Heart left ventricle (tissue), 16 donors: ENCODE data around the gene TTN. TPM values are rescaled to one million over a fixed set of nuclear protein-coding genes. Genes with fewer than 3 reads are reported as not detected.

Source experiments
- ATAC-seq, 4 donors: fragments of 200-7000 bp; cut with Tn5 transposase; one replicate each; pipeline ENCODE4 v1.9.1; 2020 to 2022; ENCODE audit warnings: moderate library complexity in 4 of 4, mild to moderate bottlenecking in 3 of 4, moderate number of reproducible peaks in 1 of 4
- DNase-seq, 5 donors: peaks; one replicate each; pipeline ENCODE4 v3.0.0-alpha.2; 2020
- H3K27ac ChIP-seq, 12 donors: fragments of 200-600 bp; sonication (generic) in 4 of 12; one replicate each; pipeline versions ENCODE4 v1.5.0 to v1.8.0; 2016 to 2022; ENCODE audit warnings: mild to moderate bottlenecking in 2 of 12
- H3K27me3 ChIP-seq, 9 donors: fragments of 200-600 bp; sonication (generic) in 2 of 9; one replicate each; pipeline versions ENCODE4 v1.5.1 to v1.8.0; 2016 to 2022; ENCODE audit warnings: mild to moderate bottlenecking in 3 of 9
- H3K36me3 ChIP-seq, 9 donors: fragments of 200-600 bp; sonication (generic) in 2 of 9; one replicate each; pipeline versions ENCODE4 v1.5.0 to v1.8.0; 2018 to 2022; ENCODE audit warnings: mild to moderate bottlenecking in 2 of 9
- H3K4me1 ChIP-seq, 12 donors: fragments of 200-600 bp; sonication (generic) in 4 of 12; one replicate each; pipeline versions ENCODE4 v1.5.0 to v1.8.0; 2016 to 2022; ENCODE audit warnings: mild to moderate bottlenecking in 3 of 12
- H3K4me3 ChIP-seq, 12 donors: fragments of 200-600 bp; sonication (generic) in 4 of 12; one replicate each; pipeline versions ENCODE4 v1.5.0 to v1.8.0; 2017 to 2022; ENCODE audit warnings: mild to moderate bottlenecking in 9 of 12, moderate library complexity in 4 of 12
- H3K9me3 ChIP-seq, 12 donors: fragments of 200-600 bp; sonication (generic) in 4 of 12; one replicate each; pipeline versions ENCODE4 v1.5.0 to v1.8.0; 2016 to 2022; ENCODE audit warnings: mild to moderate bottlenecking in 1 of 12
- POLR2A ChIP-seq, 2 donors: fragments of 450-650 bp; IDR thresholded peaks; one replicate each; pipeline ENCODE4 v1.6.1; 2017; ENCODE audit warnings: antibody characterized with exemption in 2 of 2, mild to moderate bottlenecking in 2 of 2, moderate library complexity in 2 of 2
- WGBS, 4 donors: extraction: QIAGEN DNeasy Blood & Tissue Kit in 2 of 4; methylation state at CpG; one replicate each; pipeline versions ENCODE4 v1.1.5 to v1.1.7; 2013 to 2018; 5-methylcytosine and 5-hydroxymethylcytosine counted together
- intact Hi-C, 10 donors: fragments of 100-400 bp; cut with DNase I; formaldehyde crosslinking; loops; one replicate each; pipeline versions ENCODE4 v1.11.1 to v1.14.2; 2022
- polyA plus RNA-seq, 2 donors: library from polyadenylated mRNA; stranded (reverse); fragments of 200-250 nt; gene quantifications; one replicate each; pipeline ENCODE4 v1.2.3, GENCODE V29; 2013
- total RNA-seq, 9 donors: library from RNA; depleted of rRNA in 2 of 9; stranded (reverse); fragments of >200 nt in 2 of 9; fragmentation: NEBNext Ultra II Directional in 3 of 9; extraction: Animal tissue kit (Norgen Biotek cat#: 25700) in 3 of 9; gene quantifications; one replicate each; pipeline versions ENCODE4 v1.1.0 to v1.2.4, GENCODE V29; 2016 to 2023
- TF ChIP-seq, protein P1 (sequence below), 12 donors: fragments of 200-600 bp; sonication (generic) in 4 of 12; IDR thresholded peaks; one replicate each; pipeline versions ENCODE4 v1.5.0 to v1.8.0; 2018 to 2022; ENCODE audit warnings: antibody characterized with exemption in 12 of 12, mild to moderate bottlenecking in 5 of 12
- donor health status: ischemic (EF 13 %, LVEDD 7.1; RV severe dilation, severe dysfunction).
- donor health status: healthy with polysubstance abuse.
- donor health status: DM: no; HTN: yes; CAD: no.
- donor health status: DM: no; HTN: no; CAD: no.
- donor health status: ischemic (EF 25% LVEDD 6.9; RV normal size, moderate dysfunction).
- donor health status: ischemic (EF 25% LVEDD 5.7; RV mildly dilated, moderate dysfunction).
- donor health status: healthy.
- donor health status: DM: yes; HTN: yes; CAD: no.
- donor health status: ischemic (EF 35%, LVEDD 5.7; RV mildly dilated, moderate dysfunction).
- donor health status: nonischemic (EF 11% LVEDD 7.7; RV severe dilation, severe dysfunction).
- donor health status: DM: yes; HTN: yes; CAD: no.
- donor health status: PGD.
- donor health status: ischemic (EF 29% LVEDD 5.4; RV normal size, mild dysfunction).
- donor health status: nonischemic (EF 23%, LVEDD 6.1; RV moderate dilation, normal function).

TTN gene
- total and polyA plus RNA-seq, 11 donors = 136 to 4,653 (median 3,379) TPM

DNA sequence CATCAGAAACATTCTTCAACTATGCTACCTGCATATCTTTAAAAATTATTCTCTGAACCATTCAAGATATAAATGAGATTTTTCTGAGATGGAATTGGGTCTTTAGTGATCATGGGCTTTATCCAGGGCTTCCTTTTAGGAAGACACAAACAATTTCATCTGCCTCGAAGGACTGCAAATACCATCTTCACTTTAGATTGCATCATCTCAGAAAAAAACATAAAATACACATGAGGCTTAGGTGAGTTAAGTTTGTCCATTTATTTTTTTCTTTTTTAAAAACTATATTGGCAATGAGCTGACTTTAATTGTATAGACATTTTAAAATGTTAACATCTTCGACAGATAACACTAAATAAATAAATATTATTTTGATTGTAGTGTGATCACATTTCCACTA lies 20.1 kb downstream of the TTN start:
- peaks cover 0 to 48% (median 0%) of the 10 kb centered on the region in 12 donors for H3K4me1 ChIP-seq
- TF ChIP-seq, protein P1, sequence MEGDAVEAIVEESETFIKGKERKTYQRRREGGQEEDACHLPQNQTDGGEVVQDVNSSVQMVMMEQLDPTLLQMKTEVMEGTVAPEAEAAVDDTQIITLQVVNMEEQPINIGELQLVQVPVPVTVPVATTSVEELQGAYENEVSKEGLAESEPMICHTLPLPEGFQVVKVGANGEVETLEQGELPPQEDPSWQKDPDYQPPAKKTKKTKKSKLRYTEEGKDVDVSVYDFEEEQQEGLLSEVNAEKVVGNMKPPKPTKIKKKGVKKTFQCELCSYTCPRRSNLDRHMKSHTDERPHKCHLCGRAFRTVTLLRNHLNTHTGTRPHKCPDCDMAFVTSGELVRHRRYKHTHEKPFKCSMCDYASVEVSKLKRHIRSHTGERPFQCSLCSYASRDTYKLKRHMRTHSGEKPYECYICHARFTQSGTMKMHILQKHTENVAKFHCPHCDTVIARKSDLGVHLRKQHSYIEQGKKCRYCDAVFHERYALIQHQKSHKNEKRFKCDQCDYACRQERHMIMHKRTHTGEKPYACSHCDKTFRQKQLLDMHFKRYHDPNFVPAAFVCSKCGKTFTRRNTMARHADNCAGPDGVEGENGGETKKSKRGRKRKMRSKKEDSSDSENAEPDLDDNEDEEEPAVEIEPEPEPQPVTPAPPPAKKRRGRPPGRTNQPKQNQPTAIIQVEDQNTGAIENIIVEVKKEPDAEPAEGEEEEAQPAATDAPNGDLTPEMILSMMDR (IDR thresholded peaks at IDR 0.05) = no peak
- TF ChIP-seq POLR2A (IDR thresholded peaks at IDR 0.05) = no peak
- H3K4me3 ChIP-seq = no peak overlapping the region
- H3K27ac ChIP-seq = no peak overlapping the region
- no peak for DNase-seq
- intact Hi-C loops = no loop called here
- peaks cover 0 to 100% (median 70%) of the 10 kb centered on the region in 9 donors for H3K36me3 ChIP-seq
- no peaks in the 10 kb centered on the region for H3K27me3 ChIP-seq
- no peak for ATAC-seq
- H3K9me3 ChIP-seq = no peaks in the 10 kb centered on the region
- WGBS, 4 donors = 26 to 53% (median 52%) methylated on average over 2 of the region's 2 CpGs

- ATAC-seq = peak in 3 of 4 donors; percentile 23 to 59 (median 34)
- no peak for TF ChIP-seq POLR2A (IDR thresholded peaks at IDR 0.05)
- TF ChIP-seq, protein P1 (IDR thresholded peaks at IDR 0.05) = no peak
- 63 to 71% (median 70%) methylated on average over 10 of the region's 10 CpGs for WGBS, 4 donors
Measured at GRCh38 chr2:178783889-178784288, 23.3 kb downstream of the TTN start.

GRCh38 chr2:178782236-178782635 lies 25.0 kb downstream of the TTN start:
- DNase-seq (no peak), ATAC-seq (no peak)
- no peaks in the 10 kb centered on the region for H3K9me3 ChIP-seq
- H3K27ac ChIP-seq = peak overlapping the region in 1 of 12 donors; percentile 30
- H3K36me3 ChIP-seq = peaks cover 0 to 100% (median 89%) of the 10 kb centered on the region in 9 donors
- H3K4me3 ChIP-seq = no peak overlapping the region
- no peaks in the 10 kb centered on the region for H3K27me3 ChIP-seq
- H3K4me1 ChIP-seq = peaks cover 0 to 55% (median 4%) of the 10 kb centered on the region in 12 donors
- intact Hi-C loops = no loop called here
- TF ChIP-seq, protein P1 (IDR thresholded peaks at IDR 0.05) = no peak
- no peak for TF ChIP-seq POLR2A (IDR thresholded peaks at IDR 0.05)
- 71 to 86% (median 81%) methylated on average over 7 of the region's 7 CpGs for WGBS, 4 donors

More at GRCh38 chr2:178783889-178784288, 23.3 kb downstream of the TTN start:
- H3K9me3 ChIP-seq = no peaks in the 10 kb centered on the region
- intact Hi-C loops = no loop called here
- DNase-seq = no peak
- H3K27me3 ChIP-seq = no peaks in the 10 kb centered on the region
- H3K4me1 ChIP-seq = peaks cover 0 to 64% (median 2%) of the 10 kb centered on the region in 12 donors
- no peak overlapping the region for H3K4me3 ChIP-seq
- H3K36me3 ChIP-seq = peaks cover 0 to 100% (median 81%) of the 10 kb centered on the region in 9 donors
- H3K27ac ChIP-seq = peak overlapping the region in 2 of 12 donors; percentile 5 to 40

DNA sequence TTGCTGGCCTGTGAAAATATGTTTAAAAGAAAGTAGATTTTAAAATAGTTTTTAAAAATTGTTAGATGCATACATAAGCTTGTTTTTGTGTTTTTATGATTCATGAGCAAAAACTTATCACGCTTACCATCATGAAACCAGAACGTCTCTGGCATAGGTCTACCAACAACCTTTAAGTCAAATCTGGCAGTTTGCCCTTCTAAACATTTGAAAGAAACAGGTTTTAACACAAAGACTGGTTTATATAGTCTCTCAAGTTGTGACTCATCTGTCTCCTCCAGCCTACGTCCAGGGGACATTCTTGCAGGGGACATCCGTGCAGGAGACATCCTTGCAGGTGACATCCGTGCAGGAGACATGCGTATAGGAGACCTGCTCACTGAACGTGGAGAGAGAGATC lies 29.6 kb downstream of the TTN start:
- TF ChIP-seq POLR2A (IDR thresholded peaks at IDR 0.05) = no peak
- TF ChIP-seq, protein P1 (IDR thresholded peaks at IDR 0.05) = no peak
- Histone ChIP-seq H3K4me1 (peaks cover 0 to 42% (median 5%) of the 10 kb centered on the region in 12 donors), H3K36me3 (peaks cover 0 to 100% (median 95%) of the 10 kb centered on the region in 9 donors), H3K27me3 (no peaks in the 10 kb centered on the region), H3K4me3 (no peak overlapping the region), H3K9me3 (no peaks in the 10 kb centered on the region), H3K27ac (no peak overlapping the region)
- ATAC-seq (no peak), DNase-seq (no peak)
- intact Hi-C loops = no loop called here
- 52 to 62% (median 57%) methylated on average over 7 of the region's 7 CpGs for WGBS, 4 donors
